Mammary epithelial cell (primary cell): ENCODE data around the gene IFT122.

Experiments
- EZH2 ChIP-seq: IDR thresholded peaks from 2 replicates; pipeline ENCODE4 v1.6.1; 2012; ENCODE audit warnings: low read length, inconsistent platforms, borderline replicate concordance
- TF ChIP-seq, protein P1 (sequence below), 2 donors: IDR thresholded peaks in 1 of 2; conservative IDR thresholded peaks in 1 of 2; 2 replicates each; pipeline ENCODE4 v1.5.1; 2011 to 2012; ENCODE audit warnings: inconsistent platforms in 2 of 2, low read length in 2 of 2, mild to moderate bottlenecking in 2 of 2, control low read depth in 1 of 2, low read depth in 1 of 2; ENCODE audit not compliant: insufficient read depth in 1 of 2; ENCODE audit errors: extremely low read depth in 1 of 2

DNA sequence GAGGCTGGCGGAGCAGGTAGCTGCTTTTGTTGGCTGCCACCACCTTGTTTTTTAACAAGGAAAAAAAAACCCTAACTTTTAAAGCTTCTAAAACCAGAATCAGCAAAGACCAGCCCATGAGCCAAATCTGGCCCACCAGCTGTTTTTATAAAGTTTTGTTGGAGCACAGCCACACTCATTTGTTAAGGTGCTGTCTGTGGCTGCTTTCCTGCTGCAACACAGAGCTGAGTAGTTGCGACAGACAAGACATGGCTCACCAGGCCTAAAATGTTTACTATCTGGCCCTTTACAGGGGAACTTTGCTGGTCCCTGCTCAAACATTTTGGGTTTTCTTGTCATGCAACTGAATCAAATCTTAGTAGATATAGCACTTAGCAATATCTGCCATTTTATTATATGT lies 30.5 kb upstream of the IFT122 start:
- TF ChIP-seq, protein P1, sequence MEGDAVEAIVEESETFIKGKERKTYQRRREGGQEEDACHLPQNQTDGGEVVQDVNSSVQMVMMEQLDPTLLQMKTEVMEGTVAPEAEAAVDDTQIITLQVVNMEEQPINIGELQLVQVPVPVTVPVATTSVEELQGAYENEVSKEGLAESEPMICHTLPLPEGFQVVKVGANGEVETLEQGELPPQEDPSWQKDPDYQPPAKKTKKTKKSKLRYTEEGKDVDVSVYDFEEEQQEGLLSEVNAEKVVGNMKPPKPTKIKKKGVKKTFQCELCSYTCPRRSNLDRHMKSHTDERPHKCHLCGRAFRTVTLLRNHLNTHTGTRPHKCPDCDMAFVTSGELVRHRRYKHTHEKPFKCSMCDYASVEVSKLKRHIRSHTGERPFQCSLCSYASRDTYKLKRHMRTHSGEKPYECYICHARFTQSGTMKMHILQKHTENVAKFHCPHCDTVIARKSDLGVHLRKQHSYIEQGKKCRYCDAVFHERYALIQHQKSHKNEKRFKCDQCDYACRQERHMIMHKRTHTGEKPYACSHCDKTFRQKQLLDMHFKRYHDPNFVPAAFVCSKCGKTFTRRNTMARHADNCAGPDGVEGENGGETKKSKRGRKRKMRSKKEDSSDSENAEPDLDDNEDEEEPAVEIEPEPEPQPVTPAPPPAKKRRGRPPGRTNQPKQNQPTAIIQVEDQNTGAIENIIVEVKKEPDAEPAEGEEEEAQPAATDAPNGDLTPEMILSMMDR (conservative IDR thresholded peaks at IDR 0.05 in 1 of 2, IDR thresholded peaks at IDR 0.05 in 1 of 2; ENCODE audit: extremely low read depth in 1 of 2, insufficient read depth in 1 of 2, low read depth in 1 of 2, low read length in 2 of 2) = no peak
- TF ChIP-seq EZH2 = no peak
